Neural cell (in vitro differentiated cells): Measurements from ENCODE around the gene DOCK8. TPM values are rescaled to one million over a fixed set of nuclear protein-coding genes. Genes with fewer than 3 reads are reported as not detected.

Source experiments
- H2AFZ ChIP-seq: fragments of 200-600, 300-800 bp; sonication (generic), shearing (Covaris generic); 2 replicates; pipeline ENCODE4 v1.6.0; 2014; ENCODE audit warnings: low read depth, mild to moderate bottlenecking, antibody characterized with exemption, low read length, moderate library complexity
- H3F3A ChIP-seq: fragments of 200-600 bp; shearing (Covaris generic); 2 replicates; pipeline ENCODE4 v1.6.1; 2016; ENCODE audit warnings: mild to moderate bottlenecking, moderate library complexity, mixed read lengths, antibody characterized with exemption, low read length; ENCODE audit not compliant: insufficient read depth, poor library complexity, severe bottlenecking
- H3K27ac ChIP-seq: fragments of 200-600, 300-800 bp; sonication (generic), shearing (Covaris generic); 2 replicates; pipeline ENCODE4 v1.5.1; 2014; ENCODE audit warnings: mild to moderate bottlenecking, low read length, moderate library complexity
- H3K27me3 ChIP-seq: fragments of 300-800, 200-600 bp; sonication (generic), shearing (Covaris generic); 2 replicates; pipeline ENCODE4 v1.6.0; 2014; ENCODE audit warnings: mild to moderate bottlenecking, low read depth, low read length, moderate library complexity; ENCODE audit not compliant: insufficient read depth
- H3K36me3 ChIP-seq: fragments of 300-800, 200-600 bp; sonication (generic), shearing (Covaris generic); 2 replicates; pipeline ENCODE4 v1.5.1; 2014; ENCODE audit warnings: mild to moderate bottlenecking, antibody characterized with exemption, low read length, moderate library complexity; ENCODE audit not compliant: insufficient read depth
- H3K4me2 ChIP-seq: fragments of 300-800, 200-600 bp; sonication (generic), shearing (Covaris generic); 2 replicates; pipeline ENCODE4 v1.6.0; 2014; ENCODE audit warnings: mild to moderate bottlenecking, low read length
- H3K4me3 ChIP-seq: fragments of 300-800, 200-600 bp; sonication (generic), shearing (Covaris generic); 2 replicates; pipeline ENCODE4 v1.5.1; 2014; ENCODE audit warnings: mild to moderate bottlenecking, low read length, moderate library complexity
- H3K79me2 ChIP-seq: fragments of 200-600 bp; shearing (Covaris generic); replicated peaks from 2 replicates; pipeline ENCODE4 v1.6.0; 2014; ENCODE audit warnings: mild to moderate bottlenecking, low read length, moderate library complexity; ENCODE audit not compliant: insufficient read depth
- H3K9ac ChIP-seq: fragments of 300-800, 200-600 bp; sonication (generic), shearing (Covaris generic); 2 replicates; pipeline ENCODE4 v1.6.1; 2016; ENCODE audit warnings: mild to moderate bottlenecking, low read length, mixed read lengths
- H3K9me2 ChIP-seq: fragments of 200-600 bp; shearing (Covaris generic); 2 replicates; pipeline ENCODE4 v1.6.1; 2016; ENCODE audit warnings: mild to moderate bottlenecking, low read length, mixed read lengths; ENCODE audit not compliant: insufficient read depth
- H3K9me3 ChIP-seq: fragments of 200-600, 300-800 bp; sonication (generic), shearing (Covaris generic); 2 replicates; pipeline ENCODE4 v1.6.1; 2016; ENCODE audit warnings: mild to moderate bottlenecking, mixed run types, low read length, moderate library complexity, mixed read lengths
- H4K20me1 ChIP-seq: fragments of 200-600 bp; shearing (Covaris generic); 2 replicates; pipeline ENCODE4 v1.6.1; 2016; ENCODE audit warnings: mild to moderate bottlenecking, mixed run types; ENCODE audit not compliant: insufficient read depth
- CTCF ChIP-seq: fragments of 450-650 bp; IDR thresholded peaks from 2 replicates; pipeline ENCODE4 v1.5.1; 2014; ENCODE audit warnings: antibody characterized with exemption, mild to moderate bottlenecking, moderate library complexity; ENCODE audit not compliant: poor library complexity, severe bottlenecking
- EP300 ChIP-seq: fragments of 450-650 bp; conservative IDR thresholded peaks from 2 replicates; pipeline ENCODE4 v1.6.1; 2014; ENCODE audit warnings: antibody characterized with exemption, mild to moderate bottlenecking, moderate library complexity; ENCODE audit not compliant: poor library complexity, severe bottlenecking
- EZH2 ChIP-seq: fragments of 200-600, 300-800 bp; shearing (Covaris generic), sonication (generic); IDR thresholded peaks from 2 replicates; pipeline ENCODE4 v1.6.1; 2014; ENCODE audit warnings: antibody characterized with exemption, low read length, borderline replicate concordance, mild to moderate bottlenecking; ENCODE audit not compliant: insufficient read depth, poor library complexity, severe bottlenecking
- MXI1 ChIP-seq: fragments of 450-650 bp; conservative IDR thresholded peaks from 2 replicates; pipeline ENCODE4 v1.6.1; 2014; ENCODE audit warnings: antibody characterized with exemption, mild to moderate bottlenecking; ENCODE audit not compliant: poor library complexity, severe bottlenecking
- POLR2AphosphoS5 ChIP-seq: IDR thresholded peaks from 2 replicates; pipeline ENCODE4 v1.6.1; 2012
- RAD21 ChIP-seq: fragments of 450-650 bp; conservative IDR thresholded peaks from 2 replicates; pipeline ENCODE4 v1.6.1; 2014; ENCODE audit warnings: antibody characterized with exemption, mild to moderate bottlenecking, moderate library complexity
- REST ChIP-seq: IDR thresholded peaks from 2 replicates; pipeline ENCODE4 v1.6.1; 2012; ENCODE audit warnings: borderline replicate concordance
- SMC3 ChIP-seq: fragments of 450-650 bp; conservative IDR thresholded peaks from 2 replicates; pipeline ENCODE4 v1.6.1; 2014; ENCODE audit warnings: antibody characterized with exemption, mild to moderate bottlenecking, moderate library complexity; ENCODE audit not compliant: poor library complexity
- TAF1 ChIP-seq: IDR thresholded peaks from 2 replicates; pipeline ENCODE4 v1.6.1; 2012; ENCODE audit warnings: low read depth
- polyA plus RNA-seq: library from polyadenylated mRNA; depleted of rRNA; stranded (reverse); fragments of >200 nt; gene quantifications from 2 replicates; pipeline ENCODE4 v1.2.3, GENCODE V29; 2014

DOCK8 gene
- polyA plus RNA-seq, 1 donor from 2014 or later: not detected

GRCh38 chr9:477193-477592 lies 262.5 kb downstream of the DOCK8 start:
- H3K9ac ChIP-seq: no peak overlapping the region

GRCh38 chr9:479304-479970 lies 264.8 kb downstream of the DOCK8 start:
- Histone ChIP-seq H3K27me3 (no peaks in the 10 kb centered on the region), H3K79me2 (no peaks in the 10 kb centered on the region), H2AFZ (no peak overlapping the region), H3K9ac (no peak overlapping the region), H3F3A (no peaks in the 10 kb centered on the region), H3K9me3 (no peaks in the 10 kb centered on the region), H3K36me3 (no peaks in the 10 kb centered on the region), H3K4me3 (no peak overlapping the region), H3K9me2 (no peaks in the 10 kb centered on the region), H4K20me1 (no peaks in the 10 kb centered on the region), H3K4me2 (no peak overlapping the region), H3K27ac (no peak overlapping the region)
- TF ChIP-seq EP300 (no peak), TAF1 (no peak), SMC3 (no peak), POLR2AphosphoS5 (no peak), EZH2 (no peak), MXI1 (no peak), CTCF (no peak), RAD21 (no peak)

More at GRCh38 chr9:477193-477592, 262.5 kb downstream of the DOCK8 start:
- Histone ChIP-seq H3K36me3 (no peaks in the 10 kb centered on the region), H2AFZ (no peak overlapping the region), H3K79me2 (no peaks in the 10 kb centered on the region), H3K9me2 (no peaks in the 10 kb centered on the region), H3F3A (no peaks in the 10 kb centered on the region), H3K4me2 (no peak overlapping the region), H3K27me3 (no peaks in the 10 kb centered on the region), H3K27ac (no peak overlapping the region), H3K9me3 (no peaks in the 10 kb centered on the region), H3K4me3 (no peak overlapping the region), H4K20me1 (no peaks in the 10 kb centered on the region)
- TF ChIP-seq EZH2: no peak
- no peak for TF ChIP-seq MXI1
- TF ChIP-seq POLR2AphosphoS5: no peak
- TF ChIP-seq RAD21: no peak
- TF ChIP-seq SMC3: no peak
- no peak for TF ChIP-seq REST
- TF ChIP-seq EP300: no peak
- TF ChIP-seq TAF1: no peak
- no peak for TF ChIP-seq CTCF
